HepG2 (cell line): Measurements from ENCODE around the gene IGFN1. TPM values are rescaled to one million over a fixed set of nuclear protein-coding genes. Genes with fewer than 3 reads are reported as not detected.
A peak's percentile ranks its signal among the peaks of the same experiment; 100 is the strongest.

Source experiments
- BHLHE40 ChIP-seq: IDR thresholded peaks from 2 replicates; pipeline ENCODE4 v1.6.1; 2011; ENCODE audit warnings: low read length, improper control_type of control experiment
- CBX1 ChIP-seq: IDR thresholded peaks from one replicate; pipeline ENCODE4 v1.6.1; 2016; ENCODE audit warnings: antibody characterized with exemption, low read depth
- ETV5 ChIP-seq: IDR thresholded peaks from 2 replicates; pipeline ENCODE4 v1.6.1; 2018; ENCODE audit warnings: missing biosample characterization, missing genetic modification reagents, inconsistent platforms, borderline replicate concordance
- FOXK1 ChIP-seq: sonication (generic); formaldehyde crosslinking; IDR thresholded peaks from 2 replicates; pipeline ENCODE4 v1.4.0; 2020; ENCODE audit warnings: low read depth, missing genetic modification reagents, borderline replicate concordance
- HNRNPL ChIP-seq: fragments of 200-400 bp; formaldehyde crosslinking; IDR thresholded peaks from 2 replicates; pipeline ENCODE4 v1.6.1; 2017; ENCODE audit warnings: mild to moderate bottlenecking, low read depth, low read length
- HOXA5 ChIP-seq: sonication (generic); formaldehyde crosslinking; IDR thresholded peaks from 2 replicates; pipeline ENCODE4 v1.4.0; 2020; ENCODE audit warnings: missing genetic modification reagents
- KDM2A ChIP-seq: sonication (generic); formaldehyde crosslinking; IDR thresholded peaks from 2 replicates; pipeline ENCODE4 v1.4.0; 2020; ENCODE audit warnings: low read depth, missing genetic modification reagents, borderline replicate concordance
- NCOA5 ChIP-seq: sonication (generic); formaldehyde crosslinking; IDR thresholded peaks from 2 replicates; pipeline ENCODE4 v1.4.0; 2020; ENCODE audit warnings: missing genetic modification reagents
- RBFOX2 ChIP-seq: fragments of 200-400 bp; formaldehyde crosslinking; IDR thresholded peaks from 2 replicates; pipeline ENCODE4 v1.6.1; 2017; ENCODE audit warnings: low read depth, mild to moderate bottlenecking, low read length
- SNAPC2 ChIP-seq: sonication (generic); formaldehyde crosslinking; IDR thresholded peaks from 2 replicates; pipeline ENCODE4 v1.8.1; 2022; ENCODE audit warnings: mild to moderate bottlenecking, missing genetic modification reagents
- SP4 ChIP-seq: sonication (generic); formaldehyde crosslinking; IDR thresholded peaks from 2 replicates; pipeline ENCODE4 v1.8.1; 2023; ENCODE audit warnings: mild to moderate bottlenecking, missing genetic modification reagents
- TOPORS ChIP-seq: sonication (generic); formaldehyde crosslinking; IDR thresholded peaks from 2 replicates; pipeline ENCODE4 v1.8.0; 2023; ENCODE audit warnings: mild to moderate bottlenecking, missing genetic modification reagents
- YEATS4 ChIP-seq: sonication (generic); formaldehyde crosslinking; IDR thresholded peaks from 2 replicates; pipeline ENCODE4 v1.4.0; 2020; ENCODE audit warnings: missing genetic modification reagents, borderline replicate concordance
- ZNF263 ChIP-seq: sonication (generic); formaldehyde crosslinking; IDR thresholded peaks from 2 replicates; pipeline ENCODE4 v1.4.0; 2020; ENCODE audit warnings: missing genetic modification reagents
- ZNF550 ChIP-seq: sonication (generic); formaldehyde crosslinking; IDR thresholded peaks from 2 replicates; pipeline ENCODE4 v1.4.0; 2020; ENCODE audit warnings: mild to moderate bottlenecking, missing genetic modification reagents, borderline replicate concordance
- ZNF558 ChIP-seq: sonication (generic); formaldehyde crosslinking; IDR thresholded peaks from 2 replicates; pipeline ENCODE4 v1.9.0; 2022; ENCODE audit warnings: mild to moderate bottlenecking, missing genetic modification reagents, borderline replicate concordance
- polyA plus RNA-seq, 8 experiments: library from polyadenylated mRNA; depleted of rRNA in 3 of 8; stranded (reverse) in 7 of 8; unstranded in 1 of 8; fragments of >200 nt; fragmentation: Illumina TruSeq in 4 of 8; extraction: Trizol in 4 of 8; gene quantifications; 2 replicates each; pipeline versions ENCODE4 v1.2.1 to v1.2.3, GENCODE V29; 2011 to 2016; ENCODE audit warnings: low read depth in 4 of 8, missing spikeins in 1 of 8, mixed read lengths in 1 of 8; ENCODE audit not compliant: insufficient read depth in 1 of 8
- total RNA-seq, 5 experiments: library from RNA; depleted of rRNA; stranded (reverse); fragments of >200 nt; fragmentation: Illumina TruSeq; extraction: Trizol; gene quantifications; 2 replicates each; pipeline ENCODE4 v1.2.3, GENCODE V29; 2016; ENCODE audit warnings: low read depth in 1 of 5
- TF ChIP-seq, protein P1 (sequence below): sonication (generic); formaldehyde crosslinking; IDR thresholded peaks from 2 replicates; pipeline ENCODE4 v1.8.0; 2023; ENCODE audit warnings: mild to moderate bottlenecking, missing genetic modification reagents
- TF ChIP-seq, protein P2 (sequence below): sonication (generic); formaldehyde crosslinking; IDR thresholded peaks from 2 replicates; pipeline ENCODE4 v1.4.0; 2020; ENCODE audit warnings: missing genetic modification reagents, borderline replicate concordance
- TF ChIP-seq, protein P3 (sequence below), 2 experiments: sonication (generic) in 1 of 2; formaldehyde crosslinking in 1 of 2; IDR thresholded peaks; 2 replicates each; pipeline versions ENCODE4 v1.4.0 to v1.6.1; 2018 to 2020; ENCODE audit warnings: missing genetic modification reagents in 2 of 2, borderline replicate concordance in 1 of 2, low read depth in 1 of 2, mild to moderate bottlenecking in 1 of 2, missing biosample characterization in 1 of 2
- TF ChIP-seq, protein P4 (sequence below): IDR thresholded peaks from 2 replicates; pipeline ENCODE4 v1.6.1; 2018; ENCODE audit warnings: missing genetic modification reagents
- TF ChIP-seq, protein P5 (sequence below): sonication (generic); formaldehyde crosslinking; IDR thresholded peaks from 2 replicates; pipeline ENCODE4 v1.4.0; 2020; ENCODE audit warnings: missing genetic modification reagents

The IGFN1 gene
- total and polyA plus RNA-seq, 2 of the 13 experiments (the other 11 are each of a cell fraction or from before 2014, with no cell fraction given): 0.04 to 0.05 TPM

DNA sequence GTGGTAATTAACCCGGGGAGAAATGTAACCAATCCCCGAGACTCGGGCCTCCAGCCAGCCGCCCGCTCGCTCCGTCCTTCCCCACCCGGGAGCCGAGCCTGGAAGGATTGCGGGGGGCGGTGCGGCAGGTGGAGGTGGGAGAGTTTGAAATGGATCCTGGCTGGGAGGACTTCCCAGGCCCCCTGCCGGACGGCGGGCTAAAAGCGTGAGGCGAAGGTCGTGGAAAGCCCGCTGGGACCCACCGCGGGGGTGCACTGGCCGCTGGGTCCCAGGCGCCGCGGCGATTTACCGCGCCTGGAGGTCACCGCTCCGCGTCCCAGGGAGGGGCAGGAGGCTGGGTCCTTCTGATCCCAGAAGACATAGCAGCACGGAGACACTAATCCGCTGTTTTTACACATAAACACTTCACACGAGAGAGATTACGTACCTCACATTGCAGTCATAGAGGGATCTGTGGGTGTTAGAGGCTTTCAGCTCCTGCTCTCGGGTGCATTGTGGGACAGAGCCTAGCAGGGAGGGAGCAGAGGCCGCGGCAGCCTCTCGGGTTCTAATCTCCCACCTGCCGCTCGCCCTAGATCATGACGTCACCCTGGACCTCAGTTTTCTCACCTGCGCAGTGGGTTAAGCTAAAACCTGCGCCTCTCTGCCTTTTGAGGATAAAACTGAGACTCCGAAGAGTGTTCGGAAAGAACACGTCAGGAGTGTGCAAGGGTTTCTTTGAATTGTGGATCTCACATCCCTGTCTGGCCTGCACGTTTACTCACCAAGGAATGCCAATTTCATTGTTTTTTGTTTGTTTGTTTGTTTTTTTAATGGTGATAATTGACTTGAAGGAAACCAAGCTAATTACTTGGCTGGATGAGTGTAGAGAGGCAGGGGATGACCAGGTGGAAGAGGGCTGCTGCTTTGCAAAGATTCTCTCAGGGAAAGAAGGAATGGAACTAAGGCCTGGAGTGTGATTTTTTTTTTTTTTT, 19.3 kb upstream of the IGFN1 start (continued):
- TF ChIP-seq ZNF263 (CRISPR knock-in tag) (peak; percentile 84), NCOA5 (CRISPR knock-in tag) (no peak), ETV5 (CRISPR knock-in tag) (0 out of 2 replicates have a peak, but pooled peaks have one; percentile 12), TOPORS (CRISPR knock-in tag) (no peak), ZNF558 (CRISPR knock-in tag) (peak; percentile 91; the same call in 1 of the 2 replicates), FOXK1 (CRISPR knock-in tag) (no peak), YEATS4 (CRISPR knock-in tag) (0 out of 2 replicates have a peak, but pooled peaks have one; percentile 45), HNRNPL (0 out of 2 replicates have a peak, but pooled peaks have one; percentile 31), HOXA5 (peak; percentile 92), SP4 (CRISPR knock-in tag) (no peak), KDM2A (CRISPR knock-in tag) (no peak), ZNF550 (CRISPR knock-in tag) (no peak), RBFOX2 (peak; percentile 84), BHLHE40 (0 out of 2 replicates have a peak, but pooled peaks have one; percentile 3), CBX1 (peak; percentile 19), SNAPC2 (CRISPR knock-in tag) (peak; percentile 2; the same call in 1 of the 2 replicates)
- TF ChIP-seq, protein P1, sequence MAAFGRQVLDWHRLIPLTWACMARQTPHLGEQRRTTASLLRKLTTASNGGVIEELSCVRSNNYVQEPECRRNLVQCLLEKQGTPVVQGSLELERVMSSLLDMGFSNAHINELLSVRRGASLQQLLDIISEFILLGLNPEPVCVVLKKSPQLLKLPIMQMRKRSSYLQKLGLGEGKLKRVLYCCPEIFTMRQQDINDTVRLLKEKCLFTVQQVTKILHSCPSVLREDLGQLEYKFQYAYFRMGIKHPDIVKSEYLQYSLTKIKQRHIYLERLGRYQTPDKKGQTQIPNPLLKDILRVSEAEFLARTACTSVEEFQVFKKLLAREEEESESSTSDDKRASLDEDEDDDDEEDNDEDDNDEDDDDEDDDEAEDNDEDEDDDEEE (CRISPR knock-in tag): peak; percentile 61; the same call in 1 of the 2 replicates
- TF ChIP-seq, protein P2, sequence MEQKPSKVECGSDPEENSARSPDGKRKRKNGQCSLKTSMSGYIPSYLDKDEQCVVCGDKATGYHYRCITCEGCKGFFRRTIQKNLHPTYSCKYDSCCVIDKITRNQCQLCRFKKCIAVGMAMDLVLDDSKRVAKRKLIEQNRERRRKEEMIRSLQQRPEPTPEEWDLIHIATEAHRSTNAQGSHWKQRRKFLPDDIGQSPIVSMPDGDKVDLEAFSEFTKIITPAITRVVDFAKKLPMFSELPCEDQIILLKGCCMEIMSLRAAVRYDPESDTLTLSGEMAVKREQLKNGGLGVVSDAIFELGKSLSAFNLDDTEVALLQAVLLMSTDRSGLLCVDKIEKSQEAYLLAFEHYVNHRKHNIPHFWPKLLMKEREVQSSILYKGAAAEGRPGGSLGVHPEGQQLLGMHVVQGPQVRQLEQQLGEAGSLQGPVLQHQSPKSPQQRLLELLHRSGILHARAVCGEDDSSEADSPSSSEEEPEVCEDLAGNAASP (CRISPR knock-in tag): no peak
- TF ChIP-seq, protein P3, sequence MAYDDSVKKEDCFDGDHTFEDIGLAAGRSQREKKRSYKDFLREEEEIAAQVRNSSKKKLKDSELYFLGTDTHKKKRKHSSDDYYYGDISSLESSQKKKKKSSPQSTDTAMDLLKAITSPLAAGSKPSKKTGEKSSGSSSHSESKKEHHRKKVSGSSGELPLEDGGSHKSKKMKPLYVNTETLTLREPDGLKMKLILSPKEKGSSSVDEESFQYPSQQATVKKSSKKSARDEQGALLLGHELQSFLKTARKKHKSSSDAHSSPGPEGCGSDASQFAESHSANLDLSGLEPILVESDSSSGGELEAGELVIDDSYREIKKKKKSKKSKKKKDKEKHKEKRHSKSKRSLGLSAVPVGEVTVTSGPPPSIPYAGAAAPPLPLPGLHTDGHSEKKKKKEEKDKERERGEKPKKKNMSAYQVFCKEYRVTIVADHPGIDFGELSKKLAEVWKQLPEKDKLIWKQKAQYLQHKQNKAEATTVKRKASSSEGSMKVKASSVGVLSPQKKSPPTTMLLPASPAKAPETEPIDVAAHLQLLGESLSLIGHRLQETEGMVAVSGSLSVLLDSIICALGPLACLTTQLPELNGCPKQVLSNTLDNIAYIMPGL (CRISPR knock-in tag; IDR thresholded peaks at IDR 0.05; ENCODE audit: borderline replicate concordance in 1 of 2, low read depth in 1 of 2): peak; percentile 35 to 86; a peak in 1 of 4 replicates
- TF ChIP-seq, protein P4, sequence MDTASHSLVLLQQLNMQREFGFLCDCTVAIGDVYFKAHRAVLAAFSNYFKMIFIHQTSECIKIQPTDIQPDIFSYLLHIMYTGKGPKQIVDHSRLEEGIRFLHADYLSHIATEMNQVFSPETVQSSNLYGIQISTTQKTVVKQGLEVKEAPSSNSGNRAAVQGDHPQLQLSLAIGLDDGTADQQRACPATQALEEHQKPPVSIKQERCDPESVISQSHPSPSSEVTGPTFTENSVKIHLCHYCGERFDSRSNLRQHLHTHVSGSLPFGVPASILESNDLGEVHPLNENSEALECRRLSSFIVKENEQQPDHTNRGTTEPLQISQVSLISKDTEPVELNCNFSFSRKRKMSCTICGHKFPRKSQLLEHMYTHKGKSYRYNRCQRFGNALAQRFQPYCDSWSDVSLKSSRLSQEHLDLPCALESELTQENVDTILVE (CRISPR knock-in tag): 0 out of 2 replicates have a peak, but pooled peaks have one; percentile 1
- TF ChIP-seq, protein P5, sequence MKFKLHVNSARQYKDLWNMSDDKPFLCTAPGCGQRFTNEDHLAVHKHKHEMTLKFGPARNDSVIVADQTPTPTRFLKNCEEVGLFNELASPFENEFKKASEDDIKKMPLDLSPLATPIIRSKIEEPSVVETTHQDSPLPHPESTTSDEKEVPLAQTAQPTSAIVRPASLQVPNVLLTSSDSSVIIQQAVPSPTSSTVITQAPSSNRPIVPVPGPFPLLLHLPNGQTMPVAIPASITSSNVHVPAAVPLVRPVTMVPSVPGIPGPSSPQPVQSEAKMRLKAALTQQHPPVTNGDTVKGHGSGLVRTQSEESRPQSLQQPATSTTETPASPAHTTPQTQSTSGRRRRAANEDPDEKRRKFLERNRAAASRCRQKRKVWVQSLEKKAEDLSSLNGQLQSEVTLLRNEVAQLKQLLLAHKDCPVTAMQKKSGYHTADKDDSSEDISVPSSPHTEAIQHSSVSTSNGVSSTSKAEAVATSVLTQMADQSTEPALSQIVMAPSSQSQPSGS (CRISPR knock-in tag): peak; percentile 99
